ENCODE measurements around the gene TIPRL. TPM values are rescaled to one million over a fixed set of nuclear protein-coding genes. Genes with fewer than 3 reads are reported as not detected.

Gene TIPRL
- total and polyA plus RNA-seq, 2 experiments from 2014 or later, result 44.2 to 47.6 TPM

DNA sequence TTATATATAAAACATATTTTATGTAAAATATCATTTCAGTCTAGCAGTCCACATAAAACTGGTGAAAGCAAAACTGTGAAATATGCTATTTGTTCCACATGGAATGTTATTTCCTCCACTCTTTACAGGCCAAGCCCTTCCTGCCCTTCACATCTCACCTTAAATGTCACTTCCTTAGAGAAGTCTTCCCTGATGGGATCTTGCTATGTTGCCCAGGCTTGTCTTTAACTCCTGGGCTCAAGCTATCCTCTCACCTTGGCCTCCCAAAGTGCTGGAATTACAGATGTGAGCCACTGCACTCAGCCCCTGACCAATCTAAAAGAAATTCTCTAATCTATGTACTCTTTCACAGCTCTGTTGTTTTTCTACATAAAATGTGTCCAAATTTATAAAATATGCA is 39.7 kb upstream of the TIPRL start:
- H3K4me3 ChIP-seq, result no peak overlapping the region

DNA sequence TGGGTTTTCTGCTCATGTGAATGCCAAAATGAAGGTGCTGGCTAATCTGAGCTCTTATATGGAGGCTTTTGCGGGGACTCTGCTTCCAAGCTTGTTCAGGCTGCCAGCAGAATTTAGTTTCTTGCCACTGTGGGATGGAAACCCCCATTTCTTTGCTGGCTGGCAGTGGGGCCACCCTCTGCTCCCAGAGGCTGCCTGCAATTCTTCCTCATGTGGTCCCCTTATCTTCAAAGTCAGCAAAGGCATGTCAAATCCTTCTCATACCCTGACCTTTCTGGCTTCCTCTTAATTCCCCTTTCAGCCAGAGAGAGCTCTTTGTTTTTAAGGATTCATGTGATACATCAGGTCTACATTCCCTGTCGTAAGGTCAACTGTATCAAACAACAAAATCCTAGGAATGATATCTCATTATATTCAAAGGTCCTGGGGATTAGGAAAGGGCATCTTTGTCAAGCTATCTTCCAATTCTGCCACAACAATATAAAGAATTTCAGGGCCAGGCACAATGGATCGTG is 36.8 kb upstream of the TIPRL start:
- Histone ChIP-seq H3K79me2 (no peaks in the 10 kb centered on the region), H2AFZ (no peak overlapping the region), H3K36me3 (replicated peaks; ENCODE audit: insufficient read depth, low read depth) (no peaks in the 10 kb centered on the region), H3K4me3 (no peak overlapping the region), H3K27ac (no peak overlapping the region), H3K9me2 (replicated peaks; ENCODE audit: insufficient read depth) (no peaks in the 10 kb centered on the region), H3K27me3 (no peaks in the 10 kb centered on the region), H3K4me1 (ENCODE audit: insufficient read depth) (no peaks in the 10 kb centered on the region), H3K4me2 (no peak overlapping the region), H4K20me1 (ENCODE audit: insufficient read depth, poor library complexity, severe bottlenecking) (no peaks in the 10 kb centered on the region), H3K9me3 (ENCODE audit: low read depth) (no peaks in the 10 kb centered on the region)
- TF ChIP-seq, protein P1, sequence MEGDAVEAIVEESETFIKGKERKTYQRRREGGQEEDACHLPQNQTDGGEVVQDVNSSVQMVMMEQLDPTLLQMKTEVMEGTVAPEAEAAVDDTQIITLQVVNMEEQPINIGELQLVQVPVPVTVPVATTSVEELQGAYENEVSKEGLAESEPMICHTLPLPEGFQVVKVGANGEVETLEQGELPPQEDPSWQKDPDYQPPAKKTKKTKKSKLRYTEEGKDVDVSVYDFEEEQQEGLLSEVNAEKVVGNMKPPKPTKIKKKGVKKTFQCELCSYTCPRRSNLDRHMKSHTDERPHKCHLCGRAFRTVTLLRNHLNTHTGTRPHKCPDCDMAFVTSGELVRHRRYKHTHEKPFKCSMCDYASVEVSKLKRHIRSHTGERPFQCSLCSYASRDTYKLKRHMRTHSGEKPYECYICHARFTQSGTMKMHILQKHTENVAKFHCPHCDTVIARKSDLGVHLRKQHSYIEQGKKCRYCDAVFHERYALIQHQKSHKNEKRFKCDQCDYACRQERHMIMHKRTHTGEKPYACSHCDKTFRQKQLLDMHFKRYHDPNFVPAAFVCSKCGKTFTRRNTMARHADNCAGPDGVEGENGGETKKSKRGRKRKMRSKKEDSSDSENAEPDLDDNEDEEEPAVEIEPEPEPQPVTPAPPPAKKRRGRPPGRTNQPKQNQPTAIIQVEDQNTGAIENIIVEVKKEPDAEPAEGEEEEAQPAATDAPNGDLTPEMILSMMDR (IDR thresholded peaks at IDR 0.05; ENCODE audit: poor library complexity), result no peak
- no peak for TF ChIP-seq EZH2phosphoT487 (IDR thresholded peaks at IDR 0.05; ENCODE audit: low read depth, severe bottlenecking, unreplicated experiment)
- no peak for TF ChIP-seq EZH2 (IDR thresholded peaks at IDR 0.05; ENCODE audit: borderline replicate concordance)
- WGBS (ENCODE audit: low lambda C conversion rate, missing lambda C conversion rate), result 60% methylated on average over 3 of the region's 3 CpGs
- no peak for DNase-seq (ENCODE audit: low spot score)

More for the DNA sequence above, 39.7 kb upstream of the TIPRL start:
- Histone ChIP-seq H3K36me3 (replicated peaks; ENCODE audit: insufficient read depth, low read depth) (no peaks in the 10 kb centered on the region), H3K9me2 (replicated peaks; ENCODE audit: insufficient read depth) (no peaks in the 10 kb centered on the region), H3K9me3 (ENCODE audit: low read depth) (no peaks in the 10 kb centered on the region), H3K79me2 (peaks cover 17% of the 10 kb centered on the region), H3K27ac (no peak overlapping the region), H2AFZ (no peak overlapping the region), H4K20me1 (ENCODE audit: insufficient read depth, poor library complexity, severe bottlenecking) (no peaks in the 10 kb centered on the region), H3K4me2 (no peak overlapping the region), H3K4me1 (ENCODE audit: insufficient read depth) (peaks cover 17% of the 10 kb centered on the region), H3K27me3 (no peaks in the 10 kb centered on the region)
- TF ChIP-seq, protein P1 (IDR thresholded peaks at IDR 0.05; ENCODE audit: poor library complexity), result no peak
- TF ChIP-seq EZH2 (IDR thresholded peaks at IDR 0.05; ENCODE audit: borderline replicate concordance), result no peak
- TF ChIP-seq EZH2phosphoT487 (IDR thresholded peaks at IDR 0.05; ENCODE audit: low read depth, severe bottlenecking, unreplicated experiment), result no peak
- DNase-seq (ENCODE audit: low spot score), result no peak

DNA sequence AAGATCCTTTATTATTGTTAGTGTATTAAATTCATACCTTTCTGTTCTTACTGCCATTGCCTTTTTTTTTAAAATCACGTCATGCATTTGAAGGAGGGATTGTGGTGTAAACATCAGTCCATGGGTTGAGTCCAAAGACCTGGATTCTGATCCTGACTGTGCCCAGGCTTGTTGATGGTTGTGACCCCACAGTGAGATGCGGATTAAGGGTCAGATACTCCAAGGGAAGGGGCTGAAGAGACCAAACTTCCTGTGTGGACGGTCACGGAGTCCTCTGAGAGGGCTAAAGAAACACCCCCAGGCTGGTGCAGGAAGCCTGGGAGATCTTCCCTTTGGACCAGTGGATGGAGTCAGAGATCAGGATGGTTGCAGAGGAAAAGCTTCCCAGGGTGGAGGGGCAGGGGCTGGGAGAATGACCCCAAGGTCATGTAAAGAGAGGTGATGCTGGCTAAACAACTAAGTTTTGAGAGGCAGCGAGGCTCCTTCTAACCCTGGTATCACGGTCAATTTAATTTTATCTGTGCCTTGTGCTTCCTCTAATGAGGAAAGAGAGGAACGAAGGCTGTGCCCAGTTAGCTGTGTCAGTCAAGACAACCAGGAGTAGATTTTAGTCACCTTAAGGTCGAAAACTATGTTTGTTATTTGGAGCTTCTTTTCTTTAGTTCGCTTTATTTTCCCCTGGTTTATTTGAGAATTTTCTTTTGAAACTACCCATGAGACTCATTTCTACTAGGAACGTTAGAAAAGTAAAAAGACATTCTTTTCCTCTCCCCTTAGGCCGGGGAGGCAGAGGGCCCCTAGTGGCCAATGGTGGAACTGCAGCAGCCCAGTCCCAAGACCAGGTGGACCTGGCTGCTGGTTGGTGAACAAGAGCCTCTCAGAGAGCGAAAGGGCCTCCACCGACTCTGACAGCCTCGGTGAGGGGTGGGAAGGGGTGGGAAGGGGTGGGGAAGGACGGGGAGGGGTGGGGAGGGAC is 33.3 kb upstream of the TIPRL start:
- Histone ChIP-seq H3K4me2 (peak overlapping the region; percentile 6), H3K9me2 (replicated peaks; ENCODE audit: insufficient read depth) (no peaks in the 10 kb centered on the region), H4K20me1 (ENCODE audit: insufficient read depth, poor library complexity, severe bottlenecking) (no peaks in the 10 kb centered on the region), H3K4me3 (no peak overlapping the region), H3K79me2 (no peaks in the 10 kb centered on the region), H2AFZ (peak overlapping the region; percentile 5), H3K4me1 (ENCODE audit: insufficient read depth) (no peaks in the 10 kb centered on the region), H3K27ac (no peak overlapping the region), H3K36me3 (replicated peaks; ENCODE audit: insufficient read depth, low read depth) (no peaks in the 10 kb centered on the region), H3K27me3 (no peaks in the 10 kb centered on the region), H3K9me3 (ENCODE audit: low read depth) (no peaks in the 10 kb centered on the region)
- WGBS (ENCODE audit: low lambda C conversion rate, missing lambda C conversion rate), result 36% methylated on average over 14 of the region's 15 CpGs
- TF ChIP-seq, protein P1 (IDR thresholded peaks at IDR 0.05; ENCODE audit: poor library complexity), result peak; percentile 95
- TF ChIP-seq EZH2phosphoT487 (IDR thresholded peaks at IDR 0.05; ENCODE audit: low read depth, severe bottlenecking, unreplicated experiment), result no peak
- TF ChIP-seq EZH2 (IDR thresholded peaks at IDR 0.05; ENCODE audit: borderline replicate concordance), result no peak
- peak; percentile 92 for DNase-seq (ENCODE audit: low spot score)
